IPS-11a (cell line): ENCODE results near the gene ZC3H10.
"Not testable (repeated sequence)": the region's sequence is repeated elsewhere in the genome, so short reads cannot be mapped to it uniquely, and the experiment has no call there.

Experiments
- H3K4me3 ChIP-seq: one replicate; pipeline ENCODE4 v1.5.1; 2013; ENCODE audit warnings: low read depth, low read length, control low read depth

The ZC3H10 gene

GRCh38 chr12:56152756-56153677 lies 35.0 kb downstream of the ZC3H10 start:
- H3K4me3 ChIP-seq, result peak overlapping the region; percentile 79

- no peak overlapping the region for H3K4me3 ChIP-seq
These were observed 35.6 kb downstream of the ZC3H10 start for GRCh38 chr12:56153678-56154065.

- H3K4me3 ChIP-seq, result no peak overlapping the region
These were observed 36.2 kb downstream of the ZC3H10 start for GRCh38 chr12:56154246-56154771.

- no peak overlapping the region for H3K4me3 ChIP-seq
These were observed 36.8 kb downstream of the ZC3H10 start for GRCh38 chr12:56154818-56155217.

GRCh38 chr12:56155256-56155845 lies 37.3 kb downstream of the ZC3H10 start:
- H3K4me3 ChIP-seq, result no peak overlapping the region

- H3K4me3 ChIP-seq, result not testable (repeated sequence)
These were observed 38.6 kb downstream of the ZC3H10 start for GRCh38 chr12:56156464-56157200.

GRCh38 chr12:56157201-56158028 lies 39.3 kb downstream of the ZC3H10 start:
- H3K4me3 ChIP-seq, result peak overlapping the region; percentile 33

DNA sequence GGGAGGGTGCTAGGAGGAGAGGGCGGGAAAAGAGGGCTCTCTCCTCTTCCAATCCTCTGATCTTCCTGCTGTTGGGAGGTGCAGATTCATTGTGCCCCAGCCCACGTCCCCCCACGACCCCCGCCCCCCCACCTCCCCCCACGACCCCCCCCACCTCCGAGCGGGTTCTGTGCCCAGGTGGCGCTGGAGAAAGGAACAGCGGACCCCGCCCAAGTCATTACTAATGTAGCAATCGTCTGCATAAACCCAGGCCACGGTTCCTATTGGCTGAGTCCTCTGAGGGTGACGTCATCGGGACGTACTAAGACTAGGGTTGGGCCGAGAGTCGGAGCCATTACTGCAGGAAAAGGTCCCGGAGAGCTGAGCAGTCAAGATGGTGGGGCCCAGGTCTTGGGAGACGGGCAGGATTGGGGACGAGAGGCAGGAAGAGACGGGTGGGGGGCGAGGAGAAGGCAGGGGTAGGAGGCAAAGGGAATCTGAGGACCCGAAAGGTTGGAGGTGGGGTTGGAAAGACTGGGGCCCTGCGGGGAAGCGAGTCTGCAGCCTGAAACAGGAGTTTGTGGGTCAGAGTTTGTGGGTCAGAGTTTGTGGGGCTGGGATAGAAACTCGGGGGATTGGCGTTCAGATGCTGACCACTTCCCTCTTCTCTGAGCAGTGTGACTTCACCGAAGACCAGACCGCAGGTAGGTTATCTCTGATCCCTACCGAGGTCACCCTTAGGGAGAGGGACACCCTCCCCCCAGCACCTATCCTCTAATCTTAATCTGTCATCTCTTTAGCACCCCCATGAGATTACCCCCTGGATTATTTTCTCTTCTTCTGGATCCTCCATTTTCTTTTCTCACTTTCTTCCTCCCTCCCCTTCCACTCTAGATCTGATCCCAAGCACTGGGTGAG lies 40.2 kb downstream of the ZC3H10 start, which contains the start of gene MYL6:
MYL6 (plus strand) TSS at position 331 of the 897 bp plus-strand sequence; CDS start at position 374, 43 bp downstream.
- H3K4me3 ChIP-seq, result peak within 1 kb of the TSS; percentile 99

- peak overlapping the region; percentile 99 for H3K4me3 ChIP-seq
These were observed 40.9 kb downstream of the ZC3H10 start for GRCh38 chr12:56158926-56159461.

- peak overlapping the region; percentile 99 for H3K4me3 ChIP-seq
These were observed 41.6 kb downstream of the ZC3H10 start for GRCh38 chr12:56159482-56160192.

DNA sequence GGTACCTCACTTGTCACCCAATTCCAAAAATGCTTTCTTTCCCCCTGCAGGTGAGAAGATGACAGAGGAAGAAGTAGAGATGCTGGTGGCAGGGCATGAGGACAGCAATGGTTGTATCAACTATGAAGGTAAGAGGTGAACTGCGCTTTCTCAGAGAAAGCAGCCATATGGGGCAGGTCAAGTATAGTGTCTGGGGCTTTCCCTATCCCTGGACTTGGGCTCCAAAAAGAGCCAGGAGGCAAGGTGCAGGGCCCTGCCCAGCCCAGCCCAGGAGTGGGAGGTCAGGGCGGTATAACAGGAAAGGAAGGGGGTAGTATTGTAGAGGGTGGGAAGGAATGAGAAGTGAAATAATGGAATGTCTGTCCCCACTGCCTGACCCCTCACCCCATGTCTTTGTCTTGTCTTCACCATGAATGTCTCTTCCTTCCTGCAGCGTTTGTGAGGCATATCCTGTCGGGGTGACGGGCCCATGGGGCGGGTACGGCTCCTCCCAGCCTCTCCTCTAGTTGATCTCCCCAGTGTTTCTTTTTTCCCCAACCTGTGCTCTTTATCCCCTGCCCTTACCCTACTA lies 42.2 kb downstream of the ZC3H10 start:
- H3K4me3 ChIP-seq, result peak overlapping the region; percentile 99

DNA sequence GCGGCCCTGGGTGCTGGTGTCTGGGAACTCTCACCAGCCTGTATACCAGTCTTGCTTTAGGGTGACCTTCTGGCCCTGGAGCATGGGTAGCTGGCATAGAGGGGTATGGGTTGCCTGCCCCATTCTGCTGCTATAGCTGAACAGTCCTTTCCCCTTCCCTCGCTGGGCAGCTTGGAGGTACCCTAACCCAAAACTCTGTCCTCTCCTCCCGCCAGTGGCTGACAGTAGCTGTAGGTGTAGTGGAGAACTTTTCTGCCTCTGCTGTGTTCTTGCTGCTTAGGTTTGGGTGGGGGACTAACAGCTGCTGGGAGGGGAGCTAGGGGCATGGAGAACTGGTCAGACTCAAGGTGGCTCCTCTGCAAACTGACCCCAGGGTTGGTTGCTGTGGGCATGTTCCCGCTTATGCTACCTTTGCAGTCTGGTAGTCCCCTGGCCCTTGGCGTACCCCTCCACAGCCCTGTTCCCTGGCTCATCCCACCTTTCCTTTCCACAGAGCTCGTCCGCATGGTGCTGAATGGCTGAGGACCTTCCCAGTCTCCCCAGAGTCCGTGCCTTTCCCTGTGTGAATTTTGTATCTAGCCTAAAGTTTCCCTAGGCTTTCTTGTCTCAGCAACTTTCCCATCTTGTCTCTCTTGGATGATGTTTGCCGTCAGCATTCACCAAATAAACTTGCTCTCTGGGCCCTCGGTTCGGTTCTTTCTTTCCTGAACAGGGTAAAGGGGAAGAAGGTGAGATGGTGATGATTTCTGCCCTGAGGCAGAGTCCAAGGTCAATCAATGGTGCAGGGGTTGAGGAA lies 43.0 kb downstream of the ZC3H10 start:
- H3K4me3 ChIP-seq, result no peak overlapping the region

GRCh38 chr12:56161690-56162351 lies 43.8 kb downstream of the ZC3H10 start:
- H3K4me3 ChIP-seq, result no peak overlapping the region

DNA sequence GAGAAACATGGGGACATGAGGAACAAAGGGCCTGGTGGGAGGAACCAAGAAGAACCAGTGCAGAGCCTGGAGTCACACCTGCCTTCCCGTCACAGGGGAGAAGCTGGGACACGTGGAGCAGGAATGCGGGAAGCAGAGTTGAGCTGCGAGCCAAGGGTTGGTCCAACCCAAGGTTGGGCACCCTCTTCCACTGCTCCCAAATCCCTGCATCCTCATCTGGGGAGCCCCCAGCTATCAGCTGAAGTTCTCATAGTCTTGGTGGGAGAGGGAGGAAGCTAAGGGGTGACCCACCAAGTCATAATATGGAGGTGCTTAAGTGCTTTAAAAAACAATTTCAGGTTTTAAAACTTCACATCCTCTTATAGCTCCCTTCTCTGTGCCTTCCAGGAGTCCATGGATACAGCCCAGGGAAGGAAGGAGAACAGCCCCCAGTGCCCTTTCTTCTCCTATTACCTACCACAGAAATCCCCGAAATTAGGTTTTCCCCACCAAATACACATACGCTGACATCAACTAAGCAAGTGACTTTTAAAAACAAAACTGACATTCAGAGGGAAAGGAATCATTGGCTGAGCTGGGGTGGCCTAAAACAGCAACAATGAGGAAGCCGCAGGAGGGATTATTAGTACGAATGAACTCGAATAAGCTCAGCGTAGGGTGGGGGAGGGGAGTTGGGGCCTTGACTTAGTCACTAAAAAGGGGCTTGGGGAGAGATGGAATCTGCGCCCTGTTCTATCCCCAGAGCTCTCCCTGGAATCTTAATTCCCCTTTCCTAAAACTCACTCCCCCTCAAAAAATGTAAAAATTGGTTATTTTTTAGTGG lies 44.6 kb downstream of the ZC3H10 start:
- H3K4me3 ChIP-seq, result no peak overlapping the region

DNA sequence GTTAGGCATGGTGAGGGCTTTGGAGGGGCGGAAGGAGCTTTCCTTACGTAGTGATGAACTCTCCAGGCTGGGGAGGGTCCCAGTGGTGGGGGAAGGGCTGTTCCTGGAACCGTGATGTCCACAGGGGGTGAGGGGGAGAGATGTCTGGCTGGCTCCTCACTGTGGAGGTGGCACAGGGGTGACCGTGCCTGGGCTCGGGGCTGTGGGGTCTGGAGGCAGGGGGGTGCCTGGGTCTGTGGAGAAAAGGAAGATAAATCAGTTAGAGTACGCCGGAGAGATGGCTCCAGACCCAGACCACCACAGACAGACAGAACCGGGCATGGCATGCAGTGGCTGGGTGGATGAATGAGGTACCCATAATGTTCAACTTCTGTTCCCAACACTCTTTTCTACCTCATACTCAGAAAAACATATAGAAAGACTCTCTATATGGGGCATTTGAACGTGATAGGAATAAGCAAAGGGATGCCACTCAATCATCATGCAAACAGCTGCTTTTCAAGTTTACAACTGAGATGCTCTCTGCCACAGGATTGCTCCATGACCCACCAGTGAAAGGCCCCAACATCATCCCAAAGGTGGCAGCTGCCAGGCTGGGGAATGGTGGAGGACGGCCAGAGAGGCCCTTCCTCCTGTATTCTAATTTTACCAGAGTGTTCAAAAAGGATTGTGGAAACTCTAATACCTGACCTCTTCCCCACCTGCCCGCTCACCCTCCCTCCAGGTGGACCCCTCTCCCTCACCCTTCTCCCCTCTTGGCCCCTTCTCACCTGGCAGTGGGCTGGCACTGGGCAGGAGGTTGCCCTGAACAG lies 45.7 kb downstream of the ZC3H10 start:
- no peak overlapping the region for H3K4me3 ChIP-seq
